Adrenal gland (tissue), 12 donors: Measurements from ENCODE around the gene SPATS1. TPM values are rescaled to one million over a fixed set of nuclear protein-coding genes. Genes with fewer than 3 reads are reported as not detected.

Experiments used
- DNase-seq, 7 donors: peaks; one replicate each; pipeline ENCODE4 v3.0.0-alpha.2; 2019 to 2020
- H3K27ac ChIP-seq, 5 donors: fragments of 200-600 bp; sonication (generic) in 4 of 5; 1 replicate in 3 of 5; 2 replicates in 2 of 5; pipeline versions ENCODE4 v1.5.1 to v1.8.0; 2016 to 2020; ENCODE audit warnings: mild to moderate bottlenecking in 1 of 5
- H3K27me3 ChIP-seq: fragments of 200-600 bp; 2 replicates; pipeline ENCODE4 v1.8.0; 2021
- H3K36me3 ChIP-seq, 2 donors: fragments of 200-600 bp; replicated peaks in 1 of 2; 1 replicate in 1 of 2; 2 replicates in 1 of 2; pipeline versions ENCODE4 v1.5.1 to v1.8.0; 2018 to 2022
- H3K4me1 ChIP-seq, 2 donors: fragments of 200-600 bp; replicated peaks in 1 of 2; 1 replicate in 1 of 2; 2 replicates in 1 of 2; pipeline versions ENCODE4 v1.5.1 to v1.8.0; 2018 to 2021
- H3K4me3 ChIP-seq, 4 donors: fragments of 200-600 bp; sonication (generic) in 3 of 4; one replicate each; pipeline ENCODE4 v1.5.1; 2016 to 2018
- H3K9me3 ChIP-seq, 3 donors: fragments of 200-600 bp; sonication (generic) in 1 of 3; replicated peaks in 1 of 3; 1 replicate in 2 of 3; 2 replicates in 1 of 3; pipeline versions ENCODE4 v1.5.1 to v1.8.0; 2016 to 2021
- CTCF ChIP-seq, 6 experiments: fragments of 450-650 bp in 4 of 6; fragments of 200-600 bp in 2 of 6; sonication (generic) in 1 of 6; IDR thresholded peaks; 1 replicate in 5 of 6; 2 replicates in 1 of 6; pipeline versions ENCODE4 v1.5.1 to v1.8.0; 2016 to 2021; ENCODE audit warnings: antibody characterized with exemption in 6 of 6, mild to moderate bottlenecking in 2 of 6, moderate library complexity in 1 of 6
- POLR2A ChIP-seq, 2 donors: fragments of 450-650 bp; IDR thresholded peaks; one replicate each; pipeline ENCODE4 v1.6.1; 2017; ENCODE audit warnings: antibody characterized with exemption in 2 of 2, mild to moderate bottlenecking in 2 of 2, moderate library complexity in 1 of 2
- WGBS, 4 donors: extraction: QIAGEN DNeasy Blood & Tissue Kit in 2 of 4; methylation state at CpG; one replicate each; pipeline versions ENCODE4 v1.1.5 to v1.1.7; 2013 to 2017; 5-methylcytosine and 5-hydroxymethylcytosine counted together
- intact Hi-C, 2 donors: fragments of 100-400 bp; cut with DNase I; formaldehyde crosslinking; loops; one replicate each; pipeline versions ENCODE4 v1.14.1 to v1.15.0; 2022 to 2023
- polyA plus RNA-seq, 3 donors: library from polyadenylated mRNA; stranded (reverse); fragments of 200-250 nt in 2 of 3; fragments of 350-450 nt in 1 of 3; fragmentation: Illumina TruSeq in 1 of 3; extraction: RNeasy Lipid Tissue Mini Kit (QIAGEN cat#74804) in 1 of 3; gene quantifications; one replicate each; pipeline ENCODE4 v1.2.3, GENCODE V29; 2013 to 2014
- total RNA-seq, 9 donors: library from RNA; depleted of rRNA in 4 of 9; stranded (reverse); fragments of >200 nt in 4 of 9; fragments of 120-200 nt in 1 of 9; fragmentation: NEBNext Ultra II Directional in 1 of 9; extraction: Animal tissue kit (Norgen Biotek cat#: 25700) in 1 of 9; gene quantifications; one replicate each; pipeline versions ENCODE4 v1.1.0 to v1.2.4, GENCODE V29; 2013 to 2023
- donor health status: healthy with polysubstance abuse.
- donor health status: Bipolar disorder and iron deficiency.
- donor health status: DM: yes; HTN: yes; CAD: no.
- donor health status: DM: no; HTN: no; CAD: no.
- donor health status: DM: no; HTN: no; CAD: no.
- donor health status: DM: yes; HTN: yes; CAD: no.

SPATS1 gene
- total and polyA plus RNA-seq, 12 donors, result 0.15 TPM; not detected in 11

- intact Hi-C loops, result no loop called here
- no peaks in the 10 kb centered on the region for H3K27me3 ChIP-seq
- TF ChIP-seq CTCF (IDR thresholded peaks at IDR 0.05) (no peak), POLR2A (IDR thresholded peaks at IDR 0.05) (no peak)
- peak in 3 of 7 donors; percentile 32 to 66 (median 42) for DNase-seq
- peaks cover 24 to 31% of the 10 kb centered on the region in 2 donors for H3K4me1 ChIP-seq
- H3K36me3 ChIP-seq, result peaks cover 0 to 12% of the 10 kb centered on the region in 2 donors
- peak overlapping the region in 3 of 4 donors; percentile 57 to 100 (median 95) for H3K4me3 ChIP-seq
- whole genome bisulfite sequencing, 4 donors, result 5 to 7% (median 6%) methylated on average over 8 of the region's 8 CpGs
- H3K27ac ChIP-seq, result peak overlapping the region; percentile 90 to 98 (median 95)
- no peaks in the 10 kb centered on the region for H3K9me3 ChIP-seq
These were observed 44.5 kb downstream of the SPATS1 start for GRCh38 chr6:44386929-44387345.

DNA sequence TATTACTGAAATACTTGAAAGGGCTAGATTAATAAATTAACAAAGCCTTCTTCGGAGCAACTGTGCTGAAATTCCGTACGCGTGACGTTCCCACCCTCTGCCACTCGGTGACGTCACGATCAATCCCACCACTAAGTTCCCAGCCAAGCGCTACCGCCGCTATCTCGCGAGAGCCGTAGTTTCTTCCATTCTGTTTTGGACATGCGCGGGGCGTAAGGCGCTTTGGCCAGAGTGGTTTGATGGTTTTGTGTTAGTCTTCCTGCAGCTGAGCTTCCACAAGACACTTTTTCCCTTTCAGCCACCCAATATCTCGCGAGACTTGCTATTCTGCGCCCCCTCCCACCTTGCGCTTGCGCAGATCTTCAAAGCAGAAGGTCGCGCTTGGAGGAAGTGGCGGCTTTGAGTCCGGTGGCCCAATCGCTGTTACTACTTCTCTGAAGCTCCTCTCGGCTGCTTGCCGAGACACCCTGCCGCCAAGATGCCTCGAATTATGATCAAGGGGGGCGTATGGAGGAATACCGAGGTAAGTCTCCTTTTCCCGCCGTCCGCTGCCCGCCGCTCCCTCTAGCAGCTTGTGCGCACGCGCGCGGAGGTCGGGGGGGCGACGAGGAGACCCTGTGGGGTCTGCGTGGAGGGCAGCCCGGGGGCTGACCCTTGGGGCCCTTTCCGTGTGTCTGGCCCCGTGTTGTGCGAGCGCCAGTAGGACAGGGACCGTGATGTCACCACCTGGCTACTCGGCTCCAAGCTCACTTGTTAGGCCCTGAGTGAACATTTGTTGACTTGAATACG is 45.1 kb downstream of the SPATS1 start, which contains the start of gene CDC5L:
Gene CDC5L, plus strand, starts transcription at position 361 of the 789 bp plus-strand sequence. Its CDS starts 118 bp downstream, at position 479.
- H3K9me3 ChIP-seq, result no peaks in the 10 kb centered on the region
- intact Hi-C loops, result no loop called here
- H3K4me1 ChIP-seq, result peaks cover 23 to 31% of the 10 kb centered on the region in 2 donors
- TF ChIP-seq CTCF (IDR thresholded peaks at IDR 0.05) (peak in 1 of 6 experiments; percentile 10), POLR2A (IDR thresholded peaks at IDR 0.05) (peak; percentile 79 to 90)
- H3K27me3 ChIP-seq, result no peaks in the 10 kb centered on the region
- H3K36me3 ChIP-seq, result peaks cover 0 to 14% of the 10 kb centered on the region in 2 donors
- DNase-seq, result peak; percentile 94 to 99 (median 96)
- peak within 1 kb of the TSS; percentile 90 to 98 (median 95) for H3K27ac ChIP-seq
- 0% methylated on average over 32 to 56 of the region's 56 CpGs for WGBS, 4 donors
- H3K4me3 ChIP-seq, result peak within 1 kb of the TSS; percentile 57 to 100 (median 97)

DNA sequence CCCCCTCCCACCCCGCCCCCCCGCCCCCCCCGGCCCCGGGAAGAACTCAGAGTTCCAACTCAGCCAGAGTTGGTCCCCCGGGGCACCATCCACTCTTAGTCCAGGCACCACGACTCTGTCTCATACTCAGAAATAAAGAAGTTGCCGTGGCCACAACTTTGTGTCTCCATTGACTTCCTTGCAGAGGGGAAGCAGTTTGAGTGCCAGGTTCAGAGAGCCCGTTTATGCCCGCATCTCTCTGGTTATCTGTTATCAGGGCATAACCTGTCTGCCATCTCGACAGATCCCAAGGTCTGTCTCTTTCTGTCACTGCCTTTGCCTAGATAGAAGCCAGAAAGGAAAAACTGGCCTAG is 45.7 kb downstream of the SPATS1 start:
- Histone ChIP-seq H3K27ac (peak overlapping the region; percentile 64 to 98 (median 95)), H3K36me3 (peaks cover 0 to 19% of the 10 kb centered on the region in 2 donors), H3K27me3 (no peaks in the 10 kb centered on the region), H3K4me1 (peaks cover 23 to 31% of the 10 kb centered on the region in 2 donors), H3K9me3 (no peaks in the 10 kb centered on the region), H3K4me3 (peak overlapping the region in 3 of 4 donors; percentile 54 to 95 (median 57))
- TF ChIP-seq POLR2A (IDR thresholded peaks at IDR 0.05), result no peak
- no peak for TF ChIP-seq CTCF (IDR thresholded peaks at IDR 0.05)
- DNase-seq, result no peak
- intact Hi-C loops, result no loop called here
- 0 to 1% (median 0%) methylated on average over 4 to 10 of the region's 10 CpGs for WGBS, 4 donors

- intact Hi-C loops, result no loop called here
- Histone ChIP-seq H3K4me3 (peak overlapping the region in 1 of 4 donors; percentile 57), H3K36me3 (peaks cover 0 to 27% of the 10 kb centered on the region in 2 donors), H3K27me3 (no peaks in the 10 kb centered on the region), H3K4me1 (peaks cover 23 to 31% of the 10 kb centered on the region in 2 donors), H3K9me3 (no peaks in the 10 kb centered on the region), H3K27ac (no peak overlapping the region)
- 64 to 69% (median 67%) methylated on average over 5 of the region's 5 CpGs for WGBS, 4 donors
- DNase-seq, result no peak
- TF ChIP-seq CTCF (IDR thresholded peaks at IDR 0.05) (no peak), POLR2A (IDR thresholded peaks at IDR 0.05) (no peak)
These were observed 46.4 kb downstream of the SPATS1 start for GRCh38 chr6:44388887-44389286.
